BE2C (cell line): ENCODE data around the gene TARDBP.
A peak's percentile ranks its signal among the peaks of the same experiment; 100 is the strongest.
"Not testable (repeated sequence)": the region's sequence is repeated elsewhere in the genome, so short reads cannot be mapped to it uniquely, and the experiment has no call there.

Experiments used
- DNase-seq: peaks from one replicate; pipeline ENCODE4 v3.0.0-alpha.2; 2020
- H3K27me3 ChIP-seq: fragments of 250-450 bp; sonication (Bioruptor Pico); 2 replicates; pipeline ENCODE4 v1.5.1; 2020; ENCODE audit warnings: mild to moderate bottlenecking
- H3K36me3 ChIP-seq: fragments of 250-450 bp; sonication (Bioruptor Pico); 2 replicates; pipeline ENCODE4 v1.5.1; 2020; ENCODE audit warnings: mild to moderate bottlenecking
- H3K4me1 ChIP-seq: fragments of 250-450 bp; sonication (Bioruptor Pico); 2 replicates; pipeline ENCODE4 v1.5.1; 2020
- H3K4me3 ChIP-seq: 2 replicates; pipeline ENCODE4 v1.5.1; 2011; ENCODE audit warnings: low read depth, low read length
- H3K9me3 ChIP-seq: fragments of 250-450 bp; sonication (Bioruptor Pico); 2 replicates; pipeline ENCODE4 v1.5.1; 2020
- TF ChIP-seq, protein P1 (sequence below): IDR thresholded peaks from 2 replicates; pipeline ENCODE4 v1.5.1; 2012; ENCODE audit warnings: mild to moderate bottlenecking, low read depth, low read length

TARDBP gene

GRCh38 chr1:11059968-11060830, 47.7 kb downstream of the TARDBP start, which contains the start of gene SRM:
Gene SRM, minus strand, starts transcription at chr1:11060018. Its CDS starts 75 bp downstream, at chr1:11059943.
- Histone ChIP-seq H3K27me3 (no peaks in the 10 kb centered on the region), H3K9me3 (no peaks in the 10 kb centered on the region), H3K4me1 (no peaks in the 10 kb centered on the region), H3K36me3 (peaks cover 23% of the 10 kb centered on the region), H3K4me3 (peak within 1 kb of the TSS; percentile 79)
- TF ChIP-seq, protein P1, sequence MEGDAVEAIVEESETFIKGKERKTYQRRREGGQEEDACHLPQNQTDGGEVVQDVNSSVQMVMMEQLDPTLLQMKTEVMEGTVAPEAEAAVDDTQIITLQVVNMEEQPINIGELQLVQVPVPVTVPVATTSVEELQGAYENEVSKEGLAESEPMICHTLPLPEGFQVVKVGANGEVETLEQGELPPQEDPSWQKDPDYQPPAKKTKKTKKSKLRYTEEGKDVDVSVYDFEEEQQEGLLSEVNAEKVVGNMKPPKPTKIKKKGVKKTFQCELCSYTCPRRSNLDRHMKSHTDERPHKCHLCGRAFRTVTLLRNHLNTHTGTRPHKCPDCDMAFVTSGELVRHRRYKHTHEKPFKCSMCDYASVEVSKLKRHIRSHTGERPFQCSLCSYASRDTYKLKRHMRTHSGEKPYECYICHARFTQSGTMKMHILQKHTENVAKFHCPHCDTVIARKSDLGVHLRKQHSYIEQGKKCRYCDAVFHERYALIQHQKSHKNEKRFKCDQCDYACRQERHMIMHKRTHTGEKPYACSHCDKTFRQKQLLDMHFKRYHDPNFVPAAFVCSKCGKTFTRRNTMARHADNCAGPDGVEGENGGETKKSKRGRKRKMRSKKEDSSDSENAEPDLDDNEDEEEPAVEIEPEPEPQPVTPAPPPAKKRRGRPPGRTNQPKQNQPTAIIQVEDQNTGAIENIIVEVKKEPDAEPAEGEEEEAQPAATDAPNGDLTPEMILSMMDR: no peak
- peak; percentile 90 for DNase-seq

GRCh38 chr1:11061652-11062365, 49.4 kb downstream of the TARDBP start:
- H3K9me3 ChIP-seq: no peaks in the 10 kb centered on the region
- no peaks in the 10 kb centered on the region for H3K4me1 ChIP-seq
- H3K27me3 ChIP-seq: no peaks in the 10 kb centered on the region
- TF ChIP-seq, protein P1: no peak
- no peak for DNase-seq
- H3K4me3 ChIP-seq: no peak overlapping the region
- H3K36me3 ChIP-seq: peaks cover 25% of the 10 kb centered on the region

DNA sequence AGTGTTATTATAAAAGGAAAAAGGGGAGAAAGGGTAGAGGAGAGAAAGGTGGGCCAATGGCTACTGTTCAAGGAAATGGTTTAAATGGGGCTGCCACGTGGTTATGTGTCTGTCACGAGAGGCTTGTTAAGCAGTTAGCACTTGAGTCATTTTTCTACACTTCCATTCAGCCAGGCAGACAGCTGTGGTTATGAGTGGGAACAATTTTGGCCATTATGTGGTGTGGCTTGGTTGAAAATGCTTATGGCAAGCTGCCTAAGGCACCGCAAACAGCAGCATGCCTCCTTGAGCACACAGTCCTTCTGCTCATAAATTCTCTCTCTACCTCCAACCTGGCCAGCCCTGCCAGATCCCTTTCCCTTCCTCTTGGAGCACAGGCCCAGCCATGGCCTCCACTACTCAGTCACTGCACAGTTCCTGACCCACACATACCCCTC, 50.5 kb downstream of the TARDBP start:
- H3K9me3 ChIP-seq: no peaks in the 10 kb centered on the region
- H3K4me1 ChIP-seq: no peaks in the 10 kb centered on the region
- TF ChIP-seq, protein P1: no peak
- H3K27me3 ChIP-seq: no peaks in the 10 kb centered on the region
- peaks cover 23% of the 10 kb centered on the region for H3K36me3 ChIP-seq
- no peak for DNase-seq
- no peak overlapping the region for H3K4me3 ChIP-seq

DNA sequence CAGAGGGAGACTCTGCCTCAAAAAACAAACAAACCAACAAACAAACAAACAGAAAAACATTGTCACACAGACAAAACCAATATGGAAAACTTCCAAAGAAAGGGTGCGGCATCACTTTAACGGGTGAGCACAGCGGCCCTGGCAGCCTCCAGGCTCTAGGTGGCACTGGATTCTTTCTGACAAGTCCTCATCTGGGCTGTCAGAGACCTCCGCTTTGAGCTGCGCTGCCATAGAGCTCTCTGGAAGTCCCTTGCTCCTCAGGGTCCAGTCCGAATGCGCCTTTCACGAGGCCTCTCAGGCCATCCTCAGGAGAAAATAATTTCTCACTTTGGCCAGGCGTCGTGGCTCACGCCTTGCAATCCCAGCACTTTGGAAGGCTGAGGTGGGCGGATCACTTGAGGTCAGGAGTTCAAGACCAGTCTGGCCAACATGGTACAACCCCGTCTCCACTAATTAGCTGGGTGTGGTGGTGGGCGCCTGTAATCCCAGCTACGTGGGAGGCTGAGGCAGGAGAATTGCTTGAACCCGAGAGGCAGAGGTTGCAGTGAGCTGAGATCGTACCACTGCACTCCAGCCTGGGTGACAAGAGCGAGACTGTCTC, 51.6 kb downstream of the TARDBP start:
- DNase-seq: peak; percentile 45
- H3K36me3 ChIP-seq: peaks cover 24% of the 10 kb centered on the region
- H3K4me1 ChIP-seq, H3K27me3 ChIP-seq, H3K4me3 ChIP-seq, H3K9me3 ChIP-seq: not testable (repeated sequence)
- TF ChIP-seq, protein P1: peak; percentile 29

GRCh38 chr1:11064942-11065341, 52.5 kb downstream of the TARDBP start:
- TF ChIP-seq, protein P1: no peak
- no peak for DNase-seq
- no peaks in the 10 kb centered on the region for H3K4me1 ChIP-seq
- peaks cover 28% of the 10 kb centered on the region for H3K36me3 ChIP-seq
- no peaks in the 10 kb centered on the region for H3K27me3 ChIP-seq
- H3K9me3 ChIP-seq: no peaks in the 10 kb centered on the region
- no peak overlapping the region for H3K4me3 ChIP-seq
